Prostate gland (tissue), 2 donors: ENCODE data around the gene ANAPC4.

Experiments
- CTCF ChIP-seq, 4 experiments: fragments of 200-600 bp in 2 of 4; fragments of 450-650 bp in 2 of 4; sonication (generic) in 2 of 4; IDR thresholded peaks; 1 replicate in 3 of 4; 2 replicates in 1 of 4; pipeline ENCODE4 v1.5.1; 2016 to 2019; ENCODE audit warnings: antibody characterized with exemption in 4 of 4, mild to moderate bottlenecking in 2 of 4, moderate library complexity in 2 of 4
- POLR2A ChIP-seq: fragments of 450-650 bp; IDR thresholded peaks from one replicate; pipeline ENCODE4 v1.6.1; 2016; ENCODE audit warnings: antibody characterized with exemption, mild to moderate bottlenecking
- POLR2AphosphoS5 ChIP-seq: sonication (generic); formaldehyde crosslinking; IDR thresholded peaks from one replicate; pipeline ENCODE4 v1.6.1; 2017; ENCODE audit warnings: antibody characterized with exemption

- TF ChIP-seq POLR2A: no peak
- TF ChIP-seq CTCF (IDR thresholded peaks at IDR 0.05): no peak
- TF ChIP-seq POLR2AphosphoS5: no peak
Measured at GRCh38 chr4:25347473-25347872, 29.6 kb upstream of the ANAPC4 start.
